Stimulated activated CD8-positive, alpha-beta memory T cell treated with anti-CD3 and anti-CD28 coated beads, Interleukin-15, amount 100 ng/mL, for 4 hours (primary cell): ENCODE results near the gene ARID1B.
"Not testable (repeated sequence)": the region's sequence is repeated elsewhere in the genome, so short reads cannot be mapped to it uniquely, and the experiment has no call there.

Experiments used
- DNase-seq, 2 donors: peaks; one replicate each; pipeline ENCODE4 v3.0.0-alpha.2; 2020; ENCODE audit warnings: low read depth in 2 of 2

ARID1B gene

DNA sequence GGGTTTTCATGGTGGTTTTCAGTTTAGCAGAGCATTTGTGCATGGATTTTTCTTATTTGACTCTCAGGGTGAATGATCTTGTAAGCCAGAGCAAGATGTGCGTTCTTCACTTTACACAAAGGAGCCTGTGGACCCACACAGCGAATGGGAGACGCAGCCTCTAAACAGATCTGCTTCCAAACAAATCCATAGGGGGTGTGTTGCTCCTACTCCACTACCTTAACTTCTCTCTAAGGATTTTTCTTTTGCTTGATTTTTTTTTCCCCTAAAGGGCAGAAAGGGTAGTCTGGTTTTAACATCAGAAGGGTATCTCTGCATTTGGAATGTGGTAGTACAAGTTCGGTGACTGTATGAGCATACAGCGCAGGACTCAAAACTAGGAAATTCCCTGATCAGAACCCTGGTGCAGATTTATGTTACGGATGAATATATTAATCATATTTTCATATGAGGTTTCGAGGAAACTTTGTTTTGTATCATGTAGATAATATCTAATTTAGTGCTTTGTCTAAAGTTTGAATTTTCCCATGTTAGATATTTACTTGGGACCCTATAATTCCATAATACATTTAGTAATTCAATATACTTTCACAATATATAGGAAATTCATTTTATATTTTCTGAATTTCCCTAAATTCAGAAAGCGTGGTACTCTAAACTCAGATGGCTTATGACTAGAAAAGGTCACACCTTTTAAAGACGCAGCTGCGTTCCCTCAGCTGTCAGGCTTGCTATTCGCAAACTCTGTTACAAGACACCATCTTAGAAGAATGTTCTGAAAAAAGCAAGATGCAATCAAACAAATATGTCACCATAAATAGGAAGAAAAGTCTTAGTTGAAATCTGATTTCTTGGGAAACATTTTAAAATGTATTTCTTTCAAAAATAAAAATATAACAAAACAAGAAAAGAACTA, 349.3 kb downstream of the ARID1B start:
- no peak for DNase-seq

- no peak for DNase-seq
Observed at GRCh38 chr6:157128235-157128775, 351.1 kb downstream of the ARID1B start.

GRCh38 chr6:157131250-157131649, 354.1 kb downstream of the ARID1B start:
- DNase-seq: no peak

DNA sequence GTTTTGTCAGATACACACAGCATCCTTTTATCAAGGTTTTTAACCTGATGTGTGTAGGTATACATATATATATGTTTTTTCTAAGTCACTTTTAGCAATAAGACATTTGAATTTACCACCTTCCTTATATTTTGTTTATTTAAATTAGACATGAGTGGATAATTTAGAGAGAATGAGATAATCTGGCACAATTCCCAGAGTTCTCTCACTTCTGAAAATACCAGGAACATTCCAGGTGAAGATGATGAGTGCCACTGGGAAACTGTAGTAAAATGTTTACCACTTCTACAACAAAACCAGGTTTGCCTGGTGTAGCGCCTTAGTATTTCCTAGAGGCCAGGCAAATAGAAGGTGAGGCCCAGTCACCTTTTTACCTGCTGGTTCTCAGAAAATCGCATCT, 356.7 kb downstream of the ARID1B start:
- no peak for DNase-seq

GRCh38 chr6:157134402-157135047, 357.3 kb downstream of the ARID1B start:
- DNase-seq: no peak

- no peak for DNase-seq
Observed at GRCh38 chr6:157135691-157136090, 358.5 kb downstream of the ARID1B start.

GRCh38 chr6:157137501-157137900, 360.3 kb downstream of the ARID1B start:
- DNase-seq: no peak

GRCh38 chr6:157139054-157139708, 362.0 kb downstream of the ARID1B start:
- no peak for DNase-seq

DNA sequence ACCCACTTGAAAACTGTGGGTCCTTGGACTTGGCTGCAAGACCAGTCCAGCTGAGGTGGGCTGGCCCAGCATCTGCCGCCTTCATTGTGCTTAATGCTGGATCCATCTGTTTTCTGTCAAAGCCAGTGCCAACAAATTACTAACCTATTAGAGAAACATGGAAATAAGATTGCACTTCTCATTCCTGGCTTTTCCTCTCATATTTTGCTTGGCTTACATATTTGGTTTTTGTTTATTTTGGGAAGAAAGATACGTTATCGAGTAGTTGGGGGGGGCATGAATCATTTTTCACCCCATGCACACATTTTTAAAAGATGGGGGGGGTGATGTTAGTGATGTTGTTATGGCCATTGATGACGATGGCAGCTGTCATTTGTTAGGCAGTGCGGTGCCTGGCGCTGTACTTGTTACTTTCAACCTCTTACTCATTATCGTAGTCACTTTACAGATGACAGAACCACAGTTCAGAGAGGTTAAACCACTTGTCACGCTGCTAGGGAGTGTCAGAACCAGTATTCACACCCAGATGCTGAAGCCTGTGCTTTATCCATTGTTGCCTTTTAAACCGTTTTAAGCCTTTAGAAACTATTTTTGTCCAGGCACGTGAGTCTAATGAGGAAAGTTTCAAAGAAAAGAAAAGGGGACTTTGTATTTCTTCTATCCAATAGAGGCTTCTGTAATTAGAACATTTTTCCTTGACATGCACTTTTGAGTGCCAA, 366.2 kb downstream of the ARID1B start:
- peak; percentile 13 to 14 for DNase-seq

GRCh38 chr6:157143890-157144798, 367.0 kb downstream of the ARID1B start:
- no peak for DNase-seq

DNA sequence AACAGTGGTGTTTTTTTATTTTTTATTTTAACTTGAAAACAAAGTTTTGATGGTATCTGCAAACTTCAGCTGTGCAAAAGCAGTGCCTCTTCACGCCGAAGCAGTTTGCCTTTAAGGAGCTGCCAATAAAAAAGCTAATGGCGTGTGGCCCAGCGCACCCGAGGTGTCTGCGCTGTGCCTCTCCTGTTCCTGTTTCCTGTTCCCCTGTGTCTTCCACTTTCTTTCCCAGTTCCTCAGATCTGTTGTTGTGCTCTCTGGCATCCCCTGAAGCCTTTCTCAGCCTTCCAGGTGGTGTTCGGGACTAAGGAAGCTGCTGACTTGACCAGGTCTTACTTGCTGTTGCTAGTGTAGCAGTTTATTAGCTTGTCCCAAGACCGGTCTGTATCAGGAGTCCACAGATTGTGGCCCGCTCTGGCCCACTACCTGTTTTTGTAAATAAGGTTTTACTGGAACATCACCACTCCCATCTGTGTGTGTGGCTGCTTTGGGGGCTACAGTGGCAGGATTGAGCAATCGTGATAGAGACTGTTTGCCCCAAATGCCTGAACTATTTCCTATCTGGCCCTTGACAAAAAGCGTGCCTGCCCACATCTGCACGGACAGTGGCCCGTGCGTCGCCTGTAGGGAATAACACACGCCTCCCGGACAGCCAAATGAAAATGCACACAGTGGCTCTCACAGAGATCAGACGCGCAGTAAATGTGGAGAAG, 367.8 kb downstream of the ARID1B start:
- DNase-seq: no peak

- no peak for DNase-seq
Observed at GRCh38 chr6:157145656-157146285, 368.6 kb downstream of the ARID1B start.

GRCh38 chr6:157147054-157148026, 370.2 kb downstream of the ARID1B start:
- not testable (repeated sequence) for DNase-seq

DNA sequence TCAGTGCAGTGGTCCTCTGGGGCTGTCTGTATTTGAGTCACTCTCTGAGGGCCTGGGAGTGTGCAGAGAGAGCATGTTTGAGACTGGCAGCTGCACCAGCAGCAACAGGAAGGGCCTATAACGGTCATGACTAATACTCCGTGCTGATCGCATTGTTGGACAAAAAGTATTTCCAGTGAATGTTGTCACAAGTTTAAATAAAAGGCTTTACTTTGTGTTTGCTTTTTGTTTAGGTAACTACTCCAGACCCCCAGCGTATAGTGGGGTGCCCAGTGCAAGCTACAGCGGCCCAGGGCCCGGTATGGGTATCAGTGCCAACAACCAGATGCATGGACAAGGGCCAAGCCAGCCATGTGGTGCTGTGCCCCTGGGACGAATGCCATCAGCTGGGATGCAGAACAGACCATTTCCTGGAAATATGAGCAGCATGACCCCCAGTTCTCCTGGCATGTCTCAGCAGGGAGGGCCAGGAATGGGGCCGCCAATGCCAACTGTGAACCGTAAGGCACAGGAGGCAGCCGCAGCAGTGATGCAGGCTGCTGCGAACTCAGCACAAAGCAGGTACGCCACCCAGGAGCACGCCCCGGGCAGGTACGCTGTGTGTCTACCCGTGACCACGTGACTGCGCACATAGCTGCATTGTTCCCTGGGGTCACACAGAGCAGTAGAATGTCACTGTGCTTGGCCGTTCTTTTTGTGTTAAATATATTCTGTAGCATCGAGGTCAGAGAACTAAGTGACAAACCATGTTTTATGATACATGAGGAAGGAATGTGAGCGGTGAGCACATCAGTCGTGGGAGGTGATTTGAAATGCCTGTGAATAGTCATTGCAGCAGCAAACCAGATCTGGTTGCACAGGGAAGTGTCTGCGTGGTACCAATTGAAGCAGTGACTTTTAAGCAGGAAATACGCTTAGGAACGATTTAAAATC, 371.5 kb downstream of the ARID1B start:
- no peak for DNase-seq

- DNase-seq: no peak
Observed at GRCh38 chr6:157150076-157150475, 372.9 kb downstream of the ARID1B start.

DNA sequence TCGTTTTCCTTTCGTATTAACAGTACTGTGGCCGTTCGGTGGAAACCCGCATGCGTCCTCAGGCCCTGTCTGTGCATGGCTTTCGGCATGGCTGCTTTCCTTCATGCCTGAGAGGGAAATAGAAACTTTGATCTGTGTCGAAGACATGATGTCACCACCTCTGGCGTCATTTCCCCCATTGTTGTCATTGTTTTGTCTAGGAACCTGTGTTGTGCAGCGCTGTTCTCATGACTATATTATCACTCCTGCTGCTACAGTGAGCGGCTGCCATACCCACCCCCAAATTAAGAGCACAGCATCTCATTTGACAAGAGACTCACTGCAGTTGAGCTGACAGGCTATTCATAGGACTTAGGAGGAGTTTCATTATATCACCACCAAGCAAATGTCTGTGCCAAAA, 373.9 kb downstream of the ARID1B start:
- no peak for DNase-seq

DNA sequence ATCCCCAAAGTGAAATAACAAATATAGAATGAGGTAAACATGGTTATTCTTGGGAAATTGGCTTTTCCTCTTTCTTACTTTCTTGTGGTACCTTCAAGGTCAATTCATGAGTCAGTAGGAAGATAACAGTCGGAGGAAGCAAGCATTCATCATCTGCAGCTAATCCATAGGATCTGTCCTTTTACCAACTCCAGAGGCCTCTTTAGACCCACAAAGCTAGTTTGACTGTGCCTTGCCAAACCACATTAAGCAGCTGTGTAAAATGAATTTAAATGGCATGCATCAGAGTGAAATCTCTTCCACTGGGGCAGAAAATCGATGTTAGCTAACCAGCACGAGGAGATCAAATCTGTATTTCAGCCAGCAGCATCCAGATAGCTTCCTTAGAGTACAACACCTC, 374.8 kb downstream of the ARID1B start:
- DNase-seq: no peak
